Right cardiac atrium (tissue), 5 donors: ENCODE results near the gene ADRB1. TPM values are rescaled to one million over a fixed set of nuclear protein-coding genes. Genes with fewer than 3 reads are reported as not detected.

Experiments used
- ATAC-seq, 2 donors: fragments of 200-7000 bp; cut with Tn5 transposase; one replicate each; pipeline versions ENCODE4 v1.8.0 to v1.9.1; 2020; ENCODE audit warnings: moderate library complexity in 2 of 2, mild to moderate bottlenecking in 1 of 2
- DNase-seq, 3 donors: peaks; one replicate each; pipeline ENCODE4 v3.0.0-alpha.2; 2020
- H3K27ac ChIP-seq: one replicate; pipeline ENCODE4 v1.5.1; 2013; ENCODE audit warnings: mild to moderate bottlenecking, low read length, control low read depth, moderate library complexity
- H3K27me3 ChIP-seq: one replicate; pipeline ENCODE4 v1.6.1; 2013; ENCODE audit not compliant: control insufficient read depth, insufficient read depth
- H3K4me1 ChIP-seq: one replicate; pipeline ENCODE4 v1.6.1; 2013; ENCODE audit warnings: low read length; ENCODE audit not compliant: control insufficient read depth, insufficient read depth
- H3K4me3 ChIP-seq: one replicate; pipeline ENCODE4 v1.5.1; 2013; ENCODE audit warnings: low read length, control low read depth
- H3K9me3 ChIP-seq: one replicate; pipeline ENCODE4 v1.6.1; 2013; ENCODE audit warnings: low read length; ENCODE audit not compliant: control insufficient read depth
- WGBS: extraction: QIAGEN DNeasy Blood & Tissue Kit; methylation state at CpG from one replicate; pipeline ENCODE4 v1.1.7; 2013; 5-methylcytosine and 5-hydroxymethylcytosine counted together
- intact Hi-C, 4 donors: fragments of 100-400 bp; cut with DNase I; formaldehyde crosslinking; loops; one replicate each; pipeline versions ENCODE4 v1.11.0 to v1.14.0; 2022 to 2023
- polyA plus RNA-seq: library from polyadenylated mRNA; stranded (reverse); fragments of 200-250 nt; gene quantifications from one replicate; pipeline ENCODE4 v1.2.3, GENCODE V29; 2013
- total RNA-seq, 4 donors: library from RNA; stranded (reverse); fragmentation: NEBNext Ultra II Directional; extraction: Animal tissue kit (Norgen Biotek cat#: 25700); gene quantifications; one replicate each; pipeline ENCODE4 v1.2.1, GENCODE V29; 2021
- donor health status: healthy with polysubstance abuse.
- donor health status: DM: no; HTN: yes; CAD: no.
- donor health status: DM: no; HTN: no; CAD: no.
- donor health status: DM: no; HTN: yes; CAD: no; lungs with severe emphysema.
- donor health status: DM: yes; HTN: yes; CAD: no.

The ADRB1 gene
- total and polyA plus RNA-seq, 5 donors, result 33.4 to 60.8 (median 46.3) TPM

DNA sequence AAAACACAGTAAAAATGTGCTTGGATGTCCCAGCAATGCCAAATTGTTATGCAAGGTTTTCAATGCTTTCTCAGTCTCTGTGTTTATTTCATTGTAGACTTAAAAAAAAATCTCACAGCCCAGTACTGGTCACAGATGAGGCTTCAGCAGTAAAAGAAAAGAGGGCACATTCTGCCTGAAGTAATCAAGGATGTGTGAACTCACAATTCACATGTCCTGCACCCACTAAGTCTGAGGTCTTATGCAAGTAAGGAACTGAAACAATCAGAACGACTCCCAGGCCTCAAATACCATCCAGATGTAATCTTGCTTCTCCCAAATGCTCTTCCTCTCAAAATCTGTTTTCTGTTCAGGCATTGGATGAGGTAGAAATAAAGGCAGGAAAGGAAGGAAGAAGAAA is 33.7 kb downstream of the ADRB1 start:
- WGBS, result 43% methylated on average over 1 of the region's 1 CpG
- Histone ChIP-seq H3K4me1 (no peaks in the 10 kb centered on the region), H3K27me3 (no peaks in the 10 kb centered on the region), H3K4me3 (no peak overlapping the region), H3K9me3 (no peaks in the 10 kb centered on the region), H3K27ac (peak overlapping the region; percentile 68)
- ATAC-seq, result no peak
- DNase-seq, result no peak
- intact Hi-C loops, result no loop called here

DNA sequence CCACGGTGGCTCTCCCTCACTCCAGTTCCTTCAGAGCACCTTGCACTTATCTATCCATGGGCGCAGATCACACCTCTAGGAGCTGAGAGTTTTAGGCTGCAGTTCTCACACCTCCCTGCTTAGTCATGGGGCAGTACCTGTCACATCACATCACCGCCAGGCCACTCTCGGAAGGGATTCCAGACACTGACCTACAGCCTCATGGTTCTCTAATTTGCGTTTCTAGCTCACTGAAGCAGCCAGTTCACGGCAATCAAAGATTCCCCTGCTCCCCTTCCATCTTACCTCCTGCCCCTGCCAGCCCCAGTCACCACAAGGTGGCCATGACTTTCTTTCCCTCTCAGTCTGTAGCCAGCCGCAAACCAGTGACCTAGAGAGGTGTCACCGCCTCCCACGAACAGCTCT is 34.2 kb downstream of the ADRB1 start:
- intact Hi-C loops, result no loop called here
- ATAC-seq, result peak; percentile 85 to 88
- Histone ChIP-seq H3K4me1 (no peaks in the 10 kb centered on the region), H3K9me3 (no peaks in the 10 kb centered on the region), H3K27ac (peak overlapping the region; percentile 68), H3K27me3 (no peaks in the 10 kb centered on the region), H3K4me3 (no peak overlapping the region)
- peak in 2 of 3 donors; percentile 22 to 69 for DNase-seq
- WGBS, result 58% methylated on average over 9 of the region's 9 CpGs

DNA sequence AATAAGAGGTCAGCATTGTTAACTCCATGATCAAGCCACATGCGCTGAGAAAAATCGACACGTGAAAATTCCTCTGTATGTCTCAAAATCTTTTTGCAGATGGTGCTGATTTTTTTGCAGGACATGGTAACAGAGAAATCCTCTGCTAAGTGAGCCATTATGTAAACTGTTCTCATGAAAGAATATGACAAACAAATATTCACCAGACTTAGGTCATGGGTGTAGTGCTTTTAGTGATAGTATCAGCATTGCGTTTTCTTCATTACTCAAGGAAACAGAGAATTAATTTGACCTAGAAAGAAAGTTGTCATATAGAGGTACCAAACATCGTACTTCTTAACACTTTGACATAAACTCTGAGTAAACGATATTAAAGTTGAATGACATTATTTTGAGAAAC is 34.7 kb downstream of the ADRB1 start:
- no peak overlapping the region for H3K4me3 ChIP-seq
- peak overlapping the region; percentile 68 for H3K27ac ChIP-seq
- DNase-seq (no peak), ATAC-seq (no peak)
- no peaks in the 10 kb centered on the region for H3K9me3 ChIP-seq
- 70% methylated on average over 6 of the region's 6 CpGs for WGBS
- intact Hi-C loops, result no loop called here
- no peaks in the 10 kb centered on the region for H3K27me3 ChIP-seq
- no peaks in the 10 kb centered on the region for H3K4me1 ChIP-seq

DNA sequence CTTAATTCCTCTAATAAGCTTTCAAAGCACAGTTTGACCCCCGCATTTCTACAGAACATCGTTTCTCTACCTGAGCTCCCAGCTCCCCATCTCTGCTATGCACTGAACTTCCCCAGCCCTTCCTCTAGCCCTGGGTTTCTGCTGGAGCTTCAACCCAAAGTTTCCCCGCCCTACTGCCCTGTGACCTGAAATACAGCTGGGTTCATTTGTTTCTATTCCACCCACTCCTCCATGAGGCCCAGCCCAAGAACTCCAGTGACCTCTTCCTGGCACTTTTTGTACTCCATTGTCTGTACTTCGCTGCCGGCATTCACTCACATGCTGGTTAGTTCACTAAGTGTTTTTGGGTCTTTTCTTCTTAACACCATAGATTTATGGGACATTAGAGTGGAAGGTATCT is 35.8 kb downstream of the ADRB1 start:
- DNase-seq, result no peak
- Histone ChIP-seq H3K4me1 (no peaks in the 10 kb centered on the region), H3K4me3 (no peak overlapping the region), H3K9me3 (no peaks in the 10 kb centered on the region), H3K27ac (no peak overlapping the region), H3K27me3 (no peaks in the 10 kb centered on the region)
- no peak for ATAC-seq
- WGBS, result 88% methylated on average over 5 of the region's 5 CpGs
- intact Hi-C loops, result no loop called here

DNA sequence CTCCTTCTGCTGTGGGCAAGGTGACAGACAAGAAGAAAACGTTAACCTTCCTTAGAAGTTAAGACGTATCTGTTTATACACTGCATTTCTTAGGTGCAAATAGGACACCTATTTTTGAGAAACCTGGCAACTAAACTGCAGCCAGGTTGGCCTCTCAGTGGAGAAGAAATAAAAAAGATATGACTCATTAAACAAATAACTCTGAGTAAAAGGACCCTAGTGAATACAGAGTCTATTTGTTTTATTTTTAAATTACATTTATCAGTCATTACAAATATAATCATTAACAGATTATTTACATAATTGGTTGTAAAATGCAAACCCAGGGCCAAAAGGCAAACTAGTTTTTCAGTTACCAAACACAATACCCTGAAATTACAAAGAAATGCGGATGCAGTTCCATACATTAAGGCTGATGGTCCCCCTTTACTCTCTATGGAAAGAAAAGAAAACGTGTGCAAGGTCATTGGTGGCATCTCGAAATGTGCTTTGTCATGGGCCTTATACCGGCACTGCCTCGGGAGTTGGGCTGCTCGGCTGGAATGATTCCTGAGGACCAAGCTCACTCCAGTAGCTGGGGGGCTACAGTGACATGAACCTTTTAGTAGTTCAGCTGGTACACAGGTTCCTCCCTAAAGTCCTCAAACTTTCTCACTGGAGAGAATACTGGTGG is 38.4 kb downstream of the ADRB1 start:
- DNase-seq, result no peak
- Histone ChIP-seq H3K27me3 (no peaks in the 10 kb centered on the region), H3K27ac (no peak overlapping the region), H3K4me1 (no peaks in the 10 kb centered on the region), H3K9me3 (no peaks in the 10 kb centered on the region), H3K4me3 (no peak overlapping the region)
- WGBS, result 90% methylated on average over 8 of the region's 8 CpGs
- intact Hi-C loops, result no loop called here
- ATAC-seq, result no peak

DNA sequence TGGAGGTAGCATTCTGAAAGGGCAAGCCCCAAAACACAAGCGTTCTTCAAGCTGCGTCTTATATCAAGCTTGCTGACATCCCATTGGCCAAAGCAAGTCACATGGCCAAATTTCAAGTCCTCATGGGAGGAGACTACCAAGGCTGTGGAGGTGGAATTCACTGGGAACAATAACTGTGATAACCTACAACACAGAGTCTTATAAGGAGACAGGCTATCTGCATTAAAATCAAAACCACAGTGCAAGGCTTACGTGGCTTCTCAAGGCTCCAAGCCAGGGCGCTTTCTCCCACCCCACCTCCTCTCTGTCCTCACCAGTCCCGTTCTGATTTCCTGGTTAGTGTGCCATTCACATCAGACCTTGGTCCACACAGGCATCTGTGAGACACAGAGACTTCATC is 39.4 kb downstream of the ADRB1 start:
- WGBS, result 86% methylated on average over 5 of the region's 5 CpGs
- Histone ChIP-seq H3K9me3 (no peaks in the 10 kb centered on the region), H3K27me3 (no peaks in the 10 kb centered on the region), H3K4me3 (no peak overlapping the region), H3K4me1 (no peaks in the 10 kb centered on the region), H3K27ac (no peak overlapping the region)
- ATAC-seq (no peak), DNase-seq (no peak)
- intact Hi-C loops, result no loop called here

DNA sequence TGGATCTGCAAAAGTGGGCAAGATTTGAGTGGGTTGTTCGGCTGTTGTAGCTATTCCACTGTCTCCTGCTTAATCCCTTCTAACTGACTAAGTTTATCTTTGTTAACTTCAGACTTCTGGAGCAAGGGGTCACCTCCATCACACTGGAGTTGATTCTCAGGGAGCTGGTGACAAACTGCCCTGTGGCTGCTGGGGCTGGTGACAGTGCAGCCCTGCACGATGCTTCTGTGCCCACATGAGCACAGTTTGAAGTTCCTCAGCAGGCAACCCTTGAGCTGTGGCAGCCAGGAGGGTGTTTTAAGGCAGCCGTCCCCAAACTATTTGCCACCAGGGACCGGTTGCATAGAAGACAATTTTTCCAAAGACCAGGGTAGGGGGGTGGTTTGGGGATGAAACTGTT is 40.5 kb downstream of the ADRB1 start:
- no peaks in the 10 kb centered on the region for H3K9me3 ChIP-seq
- no peak for ATAC-seq
- DNase-seq, result no peak
- H3K27ac ChIP-seq, result no peak overlapping the region
- WGBS, result 88% methylated on average over 4 of the region's 4 CpGs
- intact Hi-C loops, result no loop called here
- H3K4me3 ChIP-seq, result no peak overlapping the region
- no peaks in the 10 kb centered on the region for H3K4me1 ChIP-seq
- H3K27me3 ChIP-seq, result no peaks in the 10 kb centered on the region

DNA sequence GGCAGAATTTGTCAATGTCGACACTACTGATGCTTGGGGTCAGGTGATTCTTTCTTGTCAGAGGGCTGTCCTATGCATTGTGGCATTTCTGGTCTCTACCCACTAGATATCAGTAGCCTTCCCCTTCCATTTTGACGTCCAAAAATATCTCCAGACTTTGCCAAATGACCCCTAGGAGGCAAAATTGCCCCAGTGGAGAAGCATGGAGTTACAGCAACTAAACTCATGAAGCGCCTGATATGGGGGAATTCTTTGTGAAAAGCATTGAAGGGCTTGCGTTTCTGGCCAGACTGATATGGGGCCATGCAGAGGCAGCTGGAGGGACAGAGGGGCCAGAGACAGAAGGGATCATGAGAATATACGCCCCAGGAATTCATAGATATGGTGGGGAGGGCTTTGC is 43.6 kb downstream of the ADRB1 start:
- Histone ChIP-seq H3K27me3 (no peaks in the 10 kb centered on the region), H3K9me3 (no peaks in the 10 kb centered on the region), H3K4me3 (no peak overlapping the region), H3K4me1 (no peaks in the 10 kb centered on the region), H3K27ac (no peak overlapping the region)
- intact Hi-C loops, result no loop called here
- DNase-seq, result no peak
- no peak for ATAC-seq
- 75% methylated on average over 5 of the region's 5 CpGs for WGBS

DNA sequence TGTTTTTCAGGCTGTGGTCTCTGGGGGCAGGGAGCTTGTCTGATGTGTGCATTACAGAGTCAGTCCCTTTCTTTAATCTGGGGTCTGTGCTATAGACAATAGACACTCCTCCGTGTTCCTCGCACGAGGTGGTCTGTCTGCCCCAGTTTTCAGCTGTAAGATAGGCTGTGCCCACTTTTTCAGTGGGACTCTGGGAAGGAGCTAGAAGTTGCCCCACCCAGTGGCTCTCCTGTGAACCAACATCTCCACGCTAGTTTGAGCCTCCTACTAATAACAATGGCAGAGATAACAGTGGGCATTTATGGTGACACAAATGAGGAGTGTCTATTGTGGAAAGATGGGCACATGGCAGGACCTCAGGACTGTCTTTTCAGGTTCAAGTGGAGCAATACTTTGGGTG is 44.0 kb downstream of the ADRB1 start:
- no peak overlapping the region for H3K4me3 ChIP-seq
- H3K9me3 ChIP-seq, result no peaks in the 10 kb centered on the region
- peak in 1 of 2 donors; percentile 24 for ATAC-seq
- no peak for DNase-seq
- H3K4me1 ChIP-seq, result no peaks in the 10 kb centered on the region
- intact Hi-C loops, result no loop called here
- H3K27ac ChIP-seq, result no peak overlapping the region
- H3K27me3 ChIP-seq, result no peaks in the 10 kb centered on the region
- 69% methylated on average over 4 of the region's 4 CpGs for WGBS

DNA sequence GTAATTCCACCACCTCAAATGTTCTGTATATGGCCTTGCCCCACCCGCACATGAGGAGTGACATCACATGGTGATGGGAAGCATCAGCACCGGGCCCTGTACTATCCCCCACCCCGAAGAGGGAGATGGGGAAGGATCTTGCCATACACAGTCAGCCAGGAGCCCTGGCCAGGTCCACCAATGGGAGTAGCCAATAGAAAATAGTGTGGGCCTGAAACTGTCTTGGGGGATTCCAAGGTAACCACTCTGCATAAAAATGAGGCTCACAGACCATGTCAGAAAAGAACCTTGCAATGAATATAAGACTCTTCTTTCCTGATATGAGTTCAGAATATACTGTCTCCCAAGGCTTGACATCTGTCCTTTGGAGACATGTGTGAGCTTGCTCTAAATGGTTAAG is 51.1 kb downstream of the ADRB1 start:
- DNase-seq (no peak), ATAC-seq (no peak)
- intact Hi-C loops, result loop anchor here in 1 of 4 donors (10.0 kb wide), 1 partner anchor 50 kb away; the partner anchor contains the start of gene ADRB1
- Histone ChIP-seq H3K27ac (no peak overlapping the region), H3K4me3 (no peak overlapping the region), H3K9me3 (no peaks in the 10 kb centered on the region), H3K27me3 (no peaks in the 10 kb centered on the region), H3K4me1 (peaks cover 5% of the 10 kb centered on the region)
- WGBS, result 84% methylated on average over 3 of the region's 3 CpGs

DNA sequence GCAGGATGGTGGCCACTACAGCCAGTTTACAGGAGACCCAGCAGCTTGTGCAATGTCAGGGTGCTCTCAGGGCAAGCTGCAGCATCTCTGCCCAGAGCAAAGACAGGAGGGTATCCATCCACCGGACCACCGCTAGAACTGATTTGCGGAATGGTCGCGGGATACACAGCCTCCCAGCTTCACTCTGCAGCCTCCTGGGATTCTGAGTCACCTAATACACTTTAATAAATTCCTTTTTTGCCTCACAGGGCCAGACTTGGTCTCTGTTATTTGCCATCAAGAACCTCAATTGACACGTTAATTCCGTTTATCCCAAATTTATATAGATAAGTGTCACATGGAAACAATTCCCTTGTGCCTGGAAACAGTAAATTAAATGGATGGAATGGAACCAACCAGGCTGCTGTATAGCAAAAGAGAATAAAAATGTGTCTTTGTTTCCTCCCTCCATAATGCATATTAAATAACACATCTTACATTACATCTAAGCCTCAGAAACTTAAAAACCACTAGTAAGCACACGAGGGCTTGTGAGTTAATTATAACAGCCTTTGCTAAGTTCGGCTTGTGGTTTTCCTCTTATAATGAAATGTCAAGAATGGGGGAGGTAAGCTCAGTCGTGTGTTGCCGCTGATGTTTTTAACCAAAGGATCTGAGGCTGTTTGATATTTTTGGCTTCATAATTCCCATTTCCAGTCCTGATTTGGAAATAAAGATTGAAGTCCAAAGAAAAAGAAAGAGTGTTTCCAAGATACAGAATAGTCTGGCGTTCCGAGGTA is 52.1 kb downstream of the ADRB1 start:
- Histone ChIP-seq H3K27me3 (no peaks in the 10 kb centered on the region), H3K27ac (no peak overlapping the region), H3K4me3 (no peak overlapping the region), H3K4me1 (peaks cover 5% of the 10 kb centered on the region), H3K9me3 (no peaks in the 10 kb centered on the region)
- no peak for DNase-seq
- intact Hi-C loops, result loop anchor here in 1 of 4 donors (10.0 kb wide), 1 partner anchor 51 kb away; the partner anchor contains the start of gene ADRB1
- WGBS, result 66% methylated on average over 13 of the region's 13 CpGs
- ATAC-seq, result no peak
